ENCODE data around the gene COMMD1. TPM values are rescaled to one million over a fixed set of nuclear protein-coding genes. Genes with fewer than 3 reads are reported as not detected.
"Not testable (repeated sequence)": the region's sequence is repeated elsewhere in the genome, so short reads cannot be mapped to it uniquely, and the experiment has no call there.

Gene COMMD1
- polyA plus RNA-seq, 1 of the 3 experiments (the other 2 are of a cell fraction): 32.5 TPM

- Histone ChIP-seq H3K27me3 (ENCODE audit: insufficient read depth) (no peaks in the 10 kb centered on the region), H3K4me1 (ENCODE audit: control insufficient read depth in 1 of 2, insufficient read depth in 2 of 2, low read depth in 1 of 2, low read length in 1 of 2) (peaks cover 0 to under 1% of the 10 kb centered on the region in 2 experiments; a peak in 2 of 4 replicates), H3K79me2 (ENCODE audit: insufficient read depth) (peaks cover 62% of the 10 kb centered on the region), H2AFZ (ENCODE audit: low read depth) (no peak overlapping the region), H4K20me1 (ENCODE audit: insufficient read depth) (no peaks in the 10 kb centered on the region), H3F3A (replicated peaks; ENCODE audit: insufficient read depth) (peaks cover 38% of the 10 kb centered on the region), H3K9me2 (no peaks in the 10 kb centered on the region), H3K4me3 (ENCODE audit: low read depth in 2 of 2, low read length in 1 of 2) (no peak overlapping the region), H3K4me2 (no peak overlapping the region), H3K9ac (no peak overlapping the region), H3K9me3 (no peaks in the 10 kb centered on the region), H3K27ac (ENCODE audit: low read depth in 2 of 2, low read length in 1 of 2) (no peak overlapping the region), H3K36me3 (replicated peaks in 1 of 2; ENCODE audit: control insufficient read depth in 1 of 2, insufficient read depth in 2 of 2, low read length in 1 of 2) (peaks cover 70 to 100% of the 10 kb centered on the region in 2 experiments)
- no peak for DNase-seq
- ChIA-PET CTCF (no interaction called here), POLR2A (no interaction called here)
- TF ChIP-seq GABPA (IDR thresholded peaks at IDR 0.05; ENCODE audit: low read depth) (no peak), RAD21 (IDR thresholded peaks at IDR 0.05; ENCODE audit: low read length) (no peak), RFX5 (IDR thresholded peaks at IDR 0.05; ENCODE audit: low read length) (no peak), TEAD4 (IDR thresholded peaks at IDR 0.05; ENCODE audit: borderline replicate concordance, insufficient read depth) (no peak), POLR2AphosphoS5 (IDR thresholded peaks at IDR 0.05; ENCODE audit: low read depth, low read length) (no peak)
- 89% methylated on average over 4 of the region's 4 CpGs for WGBS (ENCODE audit: low lambda C conversion rate)
These were observed 27.8 kb upstream of the COMMD1 start for GRCh38 chr2:61877571-61878245.

GRCh38 chr2:61878761-61879160, 26.7 kb upstream of the COMMD1 start:
- no peak overlapping the region for H2AFZ ChIP-seq (ENCODE audit: low read depth)
- H3K4me1 ChIP-seq (ENCODE audit: control insufficient read depth in 1 of 2, insufficient read depth in 2 of 2, low read depth in 1 of 2, low read length in 1 of 2): no peaks in the 10 kb centered on the region
- no peaks in the 10 kb centered on the region for H3K9me2 ChIP-seq
- POLR2A ChIA-PET: no interaction called here
- no peak for TF ChIP-seq USF1 (IDR thresholded peaks at IDR 0.05; ENCODE audit: borderline replicate concordance, low read depth)
- TF ChIP-seq GABPA (IDR thresholded peaks at IDR 0.05; ENCODE audit: low read depth): no peak
- no peak for TF ChIP-seq EP300 (IDR thresholded peaks at IDR 0.05; ENCODE audit: borderline replicate concordance in 1 of 2, low read depth in 1 of 2, low read length in 1 of 2)
- TF ChIP-seq YY1 (IDR thresholded peaks at IDR 0.05; ENCODE audit: low read depth): no peak
- TF ChIP-seq GATA2 (CRISPR knock-in tag; IDR thresholded peaks at IDR 0.05): no peak
- TF ChIP-seq IRF3 (IDR thresholded peaks at IDR 0.05; ENCODE audit: low read depth, low read length): no peak
- no peak for TF ChIP-seq PBX3 (IDR thresholded peaks at IDR 0.05)
- TF ChIP-seq MAX (IDR thresholded peaks at IDR 0.05; ENCODE audit: low read depth): no peak
- TF ChIP-seq FOXJ3 (CRISPR knock-in tag; IDR thresholded peaks at IDR 0.05): no peak
- no peak for TF ChIP-seq RAD21 (IDR thresholded peaks at IDR 0.05; ENCODE audit: low read length)
- TF ChIP-seq NRF1 (IDR thresholded peaks at IDR 0.05; ENCODE audit: low read depth, low read length): no peak
- no peak for TF ChIP-seq RCOR1 (IDR thresholded peaks at IDR 0.05; ENCODE audit: low read length)
- TF ChIP-seq TCF12 (IDR thresholded peaks at IDR 0.05): no peak
- TF ChIP-seq MXI1 (IDR thresholded peaks at IDR 0.05; ENCODE audit: low read depth, low read length): no peak
- no peak for TF ChIP-seq FOXM1 (IDR thresholded peaks at IDR 0.05; ENCODE audit: low read depth)
- peaks cover 38% of the 10 kb centered on the region for H3F3A ChIP-seq (replicated peaks; ENCODE audit: insufficient read depth)
- no peak overlapping the region for H3K9ac ChIP-seq
- WGBS (ENCODE audit: low lambda C conversion rate): 82% methylated on average over 3 of the region's 3 CpGs
- no peak overlapping the region for H3K4me2 ChIP-seq
- no peaks in the 10 kb centered on the region for H3K9me3 ChIP-seq
- no peak overlapping the region for H3K27ac ChIP-seq (ENCODE audit: low read depth in 2 of 2, low read length in 1 of 2)
- CTCF ChIA-PET: no interaction called here
- no peak for DNase-seq
- H3K36me3 ChIP-seq (replicated peaks in 1 of 2; ENCODE audit: control insufficient read depth in 1 of 2, insufficient read depth in 2 of 2, low read length in 1 of 2): peaks cover 80 to 100% of the 10 kb centered on the region in 2 experiments
- H4K20me1 ChIP-seq (ENCODE audit: insufficient read depth): 0 out of 2 replicates have a peak, but pooled peaks cover 1% of the 10 kb centered on the region
- H3K79me2 ChIP-seq (ENCODE audit: insufficient read depth): peaks cover 67% of the 10 kb centered on the region
- H3K4me3 ChIP-seq (ENCODE audit: low read depth in 2 of 2, low read length in 1 of 2): no peak overlapping the region
- no peaks in the 10 kb centered on the region for H3K27me3 ChIP-seq (ENCODE audit: insufficient read depth)

GRCh38 chr2:61879351-61879750, 26.1 kb upstream of the COMMD1 start:
- H3K27ac ChIP-seq (ENCODE audit: low read depth in 2 of 2, low read length in 1 of 2); H2AFZ ChIP-seq (ENCODE audit: low read depth); CTCF ChIA-PET; H4K20me1 ChIP-seq (ENCODE audit: insufficient read depth); H3K9me3 ChIP-seq; H3K4me1 ChIP-seq (ENCODE audit: control insufficient read depth in 1 of 2, insufficient read depth in 2 of 2, low read depth in 1 of 2, low read length in 1 of 2); POLR2A ChIA-PET; H3K4me2 ChIP-seq; DNase-seq; H3K9me2 ChIP-seq; H3K27me3 ChIP-seq (ENCODE audit: insufficient read depth); H3K4me3 ChIP-seq (ENCODE audit: low read depth in 2 of 2, low read length in 1 of 2); H3K9ac ChIP-seq: not testable (repeated sequence)
- Histone ChIP-seq H3K36me3 (replicated peaks in 1 of 2; ENCODE audit: control insufficient read depth in 1 of 2, insufficient read depth in 2 of 2, low read length in 1 of 2) (peaks cover 79 to 99% of the 10 kb centered on the region in 2 experiments), H3F3A (replicated peaks; ENCODE audit: insufficient read depth) (peaks cover 38% of the 10 kb centered on the region), H3K79me2 (ENCODE audit: insufficient read depth) (peaks cover 68% of the 10 kb centered on the region)
- WGBS (ENCODE audit: low lambda C conversion rate): 88% methylated on average over 4 of the region's 4 CpGs
